Esophagus mucosa (tissue), 1 donor: ENCODE data around the gene COMP. TPM values are rescaled to one million over a fixed set of nuclear protein-coding genes. Genes with fewer than 3 reads are reported as not detected.

Source experiments
- ATAC-seq: fragments of 200-7000 bp; cut with Tn5 transposase; one replicate; pipeline ENCODE4 v1.9.1; 2020
- total RNA-seq: library from RNA; stranded (reverse); gene quantifications from one replicate; pipeline ENCODE4 v1.2.4, GENCODE V29; 2023
- donor health status: DM: yes; HTN: yes; CAD: no.

COMP gene
- total RNA-seq, 1 donor from 2014 or later: 0.16 TPM

DNA sequence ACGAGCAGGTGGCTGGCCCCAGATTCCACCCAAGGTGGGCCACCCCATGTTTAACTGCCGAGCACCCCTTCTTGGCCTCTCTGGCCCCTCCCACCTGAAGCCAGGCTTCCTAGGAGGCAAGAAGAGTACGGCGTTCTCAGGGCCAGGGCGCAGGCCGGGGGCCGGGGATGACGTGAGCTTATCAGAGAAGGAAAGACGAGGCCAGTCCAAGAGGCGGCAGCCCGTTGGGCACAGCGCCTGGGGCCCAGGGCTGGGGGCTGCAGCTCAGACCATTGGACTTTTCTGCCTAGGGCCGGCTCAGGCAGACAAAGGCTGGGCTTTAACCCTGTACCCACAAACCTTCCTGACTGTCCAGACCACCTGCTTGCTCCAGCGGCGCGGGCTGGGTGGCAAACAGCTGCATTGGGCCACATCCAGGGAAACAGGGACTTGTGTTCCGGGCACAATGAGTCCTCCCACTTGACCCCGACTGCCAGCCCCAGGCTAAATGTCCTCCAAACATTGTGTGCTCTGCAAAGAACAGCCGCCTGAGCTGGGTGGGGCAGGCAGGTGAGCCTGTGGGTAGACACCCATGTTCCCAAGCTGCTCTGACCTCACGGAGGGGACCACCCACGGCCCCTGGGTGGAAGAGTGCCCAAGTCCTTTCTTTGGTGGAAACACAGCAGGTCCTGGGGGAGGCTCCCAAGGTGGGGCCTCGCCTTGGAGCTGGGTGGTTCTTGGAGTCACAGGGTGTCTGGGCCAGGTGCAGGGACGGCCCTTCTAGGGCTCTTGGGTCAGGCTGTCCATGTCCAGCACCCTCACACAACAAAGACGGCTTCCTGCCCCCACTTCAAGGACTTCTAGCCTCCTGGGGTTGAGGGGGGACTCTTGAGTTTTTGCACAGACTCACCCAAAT lies 21.9 kb downstream of the COMP start:
- no peak for ATAC-seq

DNA sequence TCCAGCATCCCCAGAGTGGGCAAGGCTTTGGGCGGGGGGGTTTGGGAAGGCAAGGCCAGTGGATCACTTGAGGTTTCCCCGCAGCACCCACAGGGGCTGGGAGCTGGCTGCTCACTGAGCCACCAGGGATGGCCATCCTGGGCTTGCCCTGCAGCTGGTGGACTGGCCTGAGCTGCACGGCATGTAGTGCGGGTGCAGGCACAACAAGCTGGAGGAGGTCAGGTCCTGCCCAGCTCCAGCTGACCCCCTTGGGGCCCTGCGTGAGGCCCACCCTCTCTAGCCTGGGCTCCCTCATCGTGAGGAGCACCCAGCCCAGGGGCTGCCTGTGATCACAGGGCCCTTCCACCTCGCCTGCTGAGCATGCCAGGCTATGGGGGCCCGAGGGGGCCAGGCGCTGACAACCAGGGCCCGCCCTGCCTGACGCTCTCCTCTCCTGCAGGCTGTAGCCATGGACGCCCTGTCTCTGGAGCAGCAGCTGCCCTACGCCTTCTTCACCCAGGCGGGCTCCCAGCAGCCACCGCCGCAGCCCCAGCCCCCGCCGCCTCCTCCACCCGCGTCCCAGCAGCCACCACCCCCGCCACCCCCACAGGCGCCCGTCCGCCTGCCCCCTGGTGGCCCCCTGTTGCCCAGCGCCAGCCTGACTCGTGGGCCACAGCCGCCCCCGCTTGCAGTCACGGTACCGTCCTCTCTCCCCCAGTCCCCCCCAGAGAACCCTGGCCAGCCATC lies 22.9 kb downstream of the COMP start:
- ATAC-seq: no peak

DNA sequence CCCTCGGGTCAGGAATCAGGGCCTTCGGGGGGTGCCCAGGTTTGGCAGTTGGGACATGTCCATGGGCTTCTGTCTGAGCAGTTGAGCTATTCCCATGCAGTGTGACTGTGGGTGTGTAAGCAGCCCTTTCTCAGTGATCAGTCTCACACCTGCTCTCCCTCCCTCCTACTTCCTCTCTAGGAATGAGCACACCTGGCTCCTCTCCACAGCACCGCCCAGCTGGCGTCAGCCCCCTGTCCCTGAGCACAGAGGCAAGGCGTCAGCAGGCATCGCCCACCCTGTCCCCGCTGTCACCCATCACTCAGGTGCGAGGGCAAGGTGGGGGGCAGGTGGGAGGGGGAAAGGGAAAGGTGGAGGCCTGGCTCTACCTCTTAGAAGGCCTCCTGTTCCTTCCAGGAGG lies 25.9 kb downstream of the COMP start:
- ATAC-seq: peak; percentile 10

DNA sequence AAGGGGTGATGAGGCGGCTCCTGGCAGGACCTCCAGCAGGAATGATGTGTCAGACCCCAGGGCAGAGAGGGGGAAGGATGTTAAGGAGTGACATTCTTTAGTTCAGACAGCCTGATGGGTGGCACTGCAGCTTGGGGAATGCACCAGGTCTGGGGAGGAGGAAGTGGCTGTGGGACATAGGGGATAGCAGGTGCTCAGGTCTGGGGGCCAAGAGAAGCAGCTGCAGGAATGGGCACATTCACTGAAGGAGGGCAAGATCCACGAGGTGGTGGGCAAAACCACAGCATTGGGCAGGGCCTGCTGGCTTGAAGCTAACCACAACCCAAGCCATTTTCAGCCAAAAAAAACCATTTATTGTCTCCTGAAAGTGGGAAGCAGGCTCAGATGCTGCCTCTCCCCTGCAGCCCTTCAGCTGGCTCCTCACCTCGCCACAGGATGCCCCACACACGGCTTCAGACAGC lies 26.5 kb downstream of the COMP start:
- ATAC-seq: no peak

DNA sequence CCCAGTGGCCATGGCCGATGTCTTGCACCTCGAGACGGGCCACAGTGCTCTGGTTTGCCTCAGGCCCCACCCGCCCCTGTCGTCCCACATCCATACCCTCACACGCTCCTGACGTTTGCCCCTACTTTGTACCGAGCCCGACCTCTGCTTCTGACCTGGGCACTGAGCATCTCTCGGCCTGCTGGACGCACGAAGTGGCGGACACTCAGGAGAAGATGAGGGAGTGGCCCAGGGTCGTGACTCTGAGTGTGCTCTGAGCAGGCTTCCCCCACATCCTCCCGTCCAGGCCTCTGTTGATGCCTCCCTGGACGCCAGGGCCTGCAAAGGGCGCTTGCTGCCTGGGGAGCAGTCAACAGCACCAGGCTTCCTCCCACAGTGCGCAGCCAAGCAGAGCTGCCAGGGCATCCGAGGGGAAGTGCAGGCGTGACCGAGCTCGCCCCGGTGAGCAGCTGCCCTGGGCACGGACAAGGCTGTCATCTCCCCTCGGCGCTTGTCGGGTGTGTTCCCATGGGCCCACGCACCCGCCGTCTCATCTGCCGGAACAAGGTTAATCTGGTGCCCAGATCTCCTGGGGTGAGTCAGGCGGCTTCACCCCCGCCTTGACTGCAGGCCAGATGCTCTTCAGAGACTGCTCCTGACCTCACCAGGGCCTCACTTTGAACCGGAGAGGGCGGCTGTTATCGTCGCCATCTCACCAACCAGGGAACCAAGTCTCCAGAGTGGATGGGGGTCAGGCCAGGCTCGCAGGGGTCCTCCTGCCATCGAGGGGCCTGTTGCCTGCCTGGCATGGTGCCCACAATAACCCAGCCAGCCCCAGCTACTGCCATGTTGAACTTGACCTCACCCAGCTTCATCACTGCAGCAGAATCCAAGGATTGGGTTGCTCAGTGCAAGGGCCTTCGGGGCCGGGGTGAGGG lies 27.2 kb downstream of the COMP start:
- ATAC-seq: peak; percentile 81

DNA sequence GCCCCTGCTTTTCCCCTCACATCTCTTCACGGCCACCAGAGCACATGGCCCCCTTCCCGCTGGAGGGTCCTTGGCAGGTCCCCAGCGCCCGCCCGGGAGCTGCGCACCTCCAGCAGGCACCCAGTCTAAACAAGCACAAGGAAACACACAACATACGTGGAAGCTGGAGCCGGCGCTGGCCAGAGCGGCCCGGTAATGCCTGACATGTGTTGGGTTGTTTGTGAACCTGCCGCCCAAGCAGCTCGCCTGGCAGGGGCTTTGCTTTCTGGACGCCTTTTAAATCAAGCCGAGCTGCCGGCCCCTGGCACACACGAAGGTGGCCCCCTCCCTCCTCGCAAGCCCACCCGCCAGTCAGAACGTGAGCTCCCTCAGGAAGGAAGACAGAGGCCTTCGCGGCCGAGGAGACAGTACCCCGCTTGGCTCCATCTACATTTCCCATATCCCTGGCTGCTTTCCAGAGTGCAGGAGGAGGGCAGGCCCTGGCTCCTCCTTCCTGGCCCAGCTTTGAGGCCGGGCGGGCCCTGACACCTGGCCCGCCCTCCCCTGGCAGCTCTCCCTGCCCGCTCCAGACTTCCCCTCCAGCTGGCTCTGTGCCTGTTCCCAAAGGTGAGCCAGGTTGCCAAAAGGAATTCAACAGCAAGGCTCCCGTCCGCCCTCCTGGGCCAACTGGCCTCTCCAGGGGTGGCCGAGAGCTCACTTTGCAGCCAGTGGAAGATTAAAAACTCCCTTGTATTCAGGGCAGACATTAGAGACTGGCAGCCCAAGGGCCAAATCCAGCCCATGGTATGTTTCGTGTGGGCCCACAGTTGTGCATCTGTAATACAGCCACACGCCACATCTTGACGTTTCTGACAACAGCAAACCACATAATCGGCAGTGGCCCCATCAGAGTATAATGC lies 28.7 kb downstream of the COMP start:
- peak; percentile 74 for ATAC-seq

DNA sequence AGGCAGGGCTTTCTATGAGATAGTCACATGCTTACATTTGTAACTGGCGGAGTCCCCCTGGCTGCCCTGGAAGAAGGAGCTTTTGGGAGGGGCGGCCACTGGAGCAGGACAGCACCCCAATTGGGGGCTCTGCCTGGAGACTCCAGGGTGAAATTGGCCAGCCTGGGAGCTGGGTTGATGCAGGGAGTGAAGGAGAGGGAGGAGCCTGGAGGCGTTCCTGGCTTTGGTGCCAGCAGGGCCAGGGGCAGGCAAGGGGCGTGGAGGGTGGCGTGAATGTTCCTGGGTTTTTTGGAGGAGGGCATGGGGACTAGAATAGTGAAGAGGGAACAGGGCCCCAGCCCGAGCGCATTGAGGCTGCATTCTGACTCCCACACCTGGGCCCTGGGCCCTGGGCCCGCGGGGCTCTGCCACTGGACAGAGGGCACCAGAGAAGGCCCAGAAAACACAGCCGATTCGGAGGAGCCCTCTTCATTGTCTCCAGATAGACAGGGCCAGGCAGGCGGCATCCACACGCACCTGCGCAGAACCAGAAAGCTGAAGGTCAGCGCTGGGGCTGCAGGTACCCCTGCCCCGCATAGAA lies 29.5 kb downstream of the COMP start:
- no peak for ATAC-seq

DNA sequence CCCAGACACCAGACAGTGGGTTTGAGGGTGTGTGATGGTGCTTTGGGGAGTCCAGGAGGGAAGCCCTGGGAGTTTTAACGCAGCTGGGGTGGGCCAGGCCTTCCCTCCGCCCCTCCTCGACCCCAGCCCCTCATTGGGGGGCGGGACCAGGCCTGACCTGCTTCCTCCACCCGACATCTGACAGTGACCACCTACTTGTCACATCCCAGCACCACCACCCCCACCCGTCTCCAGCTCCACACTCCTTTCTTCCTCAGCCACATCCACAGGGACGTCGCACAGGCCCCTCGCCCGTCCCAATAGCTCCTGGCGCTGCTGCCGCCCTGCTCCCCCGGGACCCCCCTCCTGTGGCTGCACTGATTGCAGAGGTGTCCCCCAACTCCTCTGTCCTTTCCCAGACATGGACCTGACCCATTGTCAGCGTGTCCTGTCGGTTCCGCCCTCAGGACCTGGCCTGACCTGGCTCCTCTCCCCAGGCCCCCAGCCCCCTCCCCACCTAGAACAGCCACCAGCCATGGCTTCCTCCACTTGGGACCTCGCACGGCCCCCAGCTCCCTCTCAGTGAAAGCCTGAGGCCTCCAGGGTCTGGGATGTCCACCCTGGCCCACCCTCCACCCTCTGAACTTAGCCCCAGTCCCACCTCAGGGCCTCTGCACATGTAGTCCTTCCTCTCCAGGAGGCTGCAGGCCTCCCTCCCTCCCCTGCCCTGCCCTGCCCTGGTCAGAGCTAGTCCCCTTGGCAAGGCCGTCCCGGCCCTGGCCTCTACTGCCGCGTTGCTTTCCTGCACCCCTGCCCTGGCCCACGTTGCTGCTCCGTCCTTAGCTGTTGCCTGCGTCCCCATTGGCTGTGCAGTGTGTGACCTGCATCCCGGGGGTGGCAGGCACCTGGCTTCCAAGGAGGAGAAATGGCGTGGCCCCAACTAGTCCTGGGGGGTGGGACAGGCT lies 30.4 kb downstream of the COMP start:
- no peak for ATAC-seq

DNA sequence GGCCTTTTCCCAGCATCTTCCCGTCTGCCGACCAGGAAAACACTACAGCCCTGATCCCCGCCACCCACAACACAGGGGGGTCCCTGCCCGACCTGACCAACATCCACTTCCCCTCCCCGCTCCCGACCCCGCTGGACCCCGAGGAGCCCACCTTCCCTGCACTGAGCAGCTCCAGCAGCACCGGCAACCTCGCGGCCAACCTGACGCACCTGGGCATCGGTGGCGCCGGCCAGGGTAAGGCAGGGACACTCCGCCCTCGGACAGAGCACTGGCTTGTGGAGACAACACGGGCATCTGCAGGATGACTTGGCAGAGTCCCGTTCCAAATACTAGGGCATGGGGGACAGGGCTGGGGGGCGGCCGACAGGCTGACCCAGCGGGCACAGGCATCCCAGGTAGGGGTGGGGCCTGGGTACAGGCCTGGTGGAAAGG lies 31.1 kb downstream of the COMP start:
- ATAC-seq: no peak

DNA sequence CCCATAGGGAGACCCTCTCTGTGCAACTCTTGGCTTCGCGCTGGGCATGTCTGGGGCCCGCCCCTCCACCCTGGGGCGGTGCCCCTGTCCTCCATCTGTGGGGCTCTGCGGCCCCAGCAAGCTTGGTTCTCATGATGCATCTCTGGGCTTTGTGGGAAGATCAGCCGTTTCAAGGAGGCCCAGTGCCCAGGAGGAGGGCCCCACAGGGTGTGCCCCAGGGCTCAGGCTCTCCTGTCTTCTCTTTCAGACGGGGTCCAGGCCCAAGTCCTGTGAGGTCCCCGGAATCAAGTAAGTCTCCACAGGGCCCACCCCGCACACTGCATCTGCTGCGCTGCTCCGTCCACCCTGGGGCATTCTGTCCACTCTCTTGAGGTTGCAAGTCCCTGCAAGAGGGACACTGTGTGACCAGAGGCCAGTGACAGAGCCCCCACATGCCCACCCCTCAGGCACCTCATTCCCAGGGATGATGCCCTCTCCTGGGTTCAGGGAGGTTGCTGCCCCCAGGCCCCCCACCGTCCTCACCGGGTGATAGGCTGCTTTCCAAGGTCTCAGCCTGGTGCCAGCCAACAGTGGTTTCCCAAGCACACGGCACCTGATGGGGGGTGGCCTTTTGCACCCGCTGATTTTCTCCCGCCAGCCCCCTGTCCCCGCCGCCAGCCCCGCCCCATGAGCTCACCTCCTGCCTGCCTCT lies 31.7 kb downstream of the COMP start:
- ATAC-seq: no peak

DNA sequence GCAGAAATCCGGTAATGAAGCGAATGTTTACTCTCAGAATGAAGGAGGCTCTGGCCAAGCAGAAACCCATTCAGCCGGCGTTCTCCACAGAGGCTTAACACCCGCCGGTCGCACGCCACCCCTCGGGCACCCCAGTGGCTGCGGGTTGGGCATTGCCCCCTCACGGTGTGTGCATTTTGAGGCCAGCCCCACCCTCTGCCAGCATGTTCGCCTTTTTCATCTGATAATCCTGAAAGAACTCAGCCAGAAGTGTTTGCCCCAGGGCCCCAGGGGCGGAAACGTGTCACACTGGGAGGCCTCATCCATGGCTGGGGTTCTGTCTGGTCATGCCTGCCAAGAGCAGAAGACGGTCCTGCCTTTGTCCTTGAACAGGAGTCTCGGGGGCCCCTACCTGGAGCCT lies 34.2 kb downstream of the COMP start:
- peak; percentile 69 for ATAC-seq

DNA sequence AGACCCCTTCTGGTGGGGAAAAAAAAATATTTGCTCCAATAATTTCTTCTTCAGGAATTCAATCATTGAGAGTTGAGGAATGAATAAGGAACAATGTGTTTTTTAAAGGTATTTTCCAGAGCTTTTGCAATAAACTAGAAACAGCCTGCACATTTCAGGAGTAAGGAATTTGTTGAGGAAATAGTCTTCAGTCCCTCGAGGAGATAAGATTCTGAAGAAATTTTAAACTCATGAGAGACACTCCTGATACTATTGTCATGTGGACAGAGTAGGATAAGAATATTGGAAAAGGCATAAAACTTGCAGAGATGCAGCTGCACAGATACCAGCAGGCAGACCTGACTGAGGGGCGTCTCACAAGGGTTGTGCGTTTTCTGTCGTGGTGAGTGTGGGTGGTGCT lies 36.6 kb downstream of the COMP start:
- ATAC-seq: no peak

DNA sequence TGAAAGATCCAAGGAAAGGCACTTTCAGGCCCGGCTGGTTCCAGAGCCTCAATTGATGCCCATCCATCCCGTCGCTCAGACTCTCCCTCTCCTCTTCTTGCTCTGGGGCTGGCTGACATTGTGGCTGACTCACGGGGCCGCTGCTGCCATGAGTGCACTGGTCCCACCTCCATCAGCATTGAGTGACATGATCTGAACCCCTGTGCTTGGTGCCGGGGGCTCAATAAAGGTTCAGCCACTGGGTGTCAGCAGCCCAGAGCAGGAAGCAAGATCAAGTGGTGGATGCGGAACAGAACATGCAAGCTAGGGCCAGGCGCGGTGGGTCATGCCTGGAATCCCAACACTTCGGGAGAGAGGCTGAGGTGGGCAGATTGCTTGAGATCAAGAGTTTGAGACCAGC lies 39.5 kb downstream of the COMP start:
- ATAC-seq: no peak

DNA sequence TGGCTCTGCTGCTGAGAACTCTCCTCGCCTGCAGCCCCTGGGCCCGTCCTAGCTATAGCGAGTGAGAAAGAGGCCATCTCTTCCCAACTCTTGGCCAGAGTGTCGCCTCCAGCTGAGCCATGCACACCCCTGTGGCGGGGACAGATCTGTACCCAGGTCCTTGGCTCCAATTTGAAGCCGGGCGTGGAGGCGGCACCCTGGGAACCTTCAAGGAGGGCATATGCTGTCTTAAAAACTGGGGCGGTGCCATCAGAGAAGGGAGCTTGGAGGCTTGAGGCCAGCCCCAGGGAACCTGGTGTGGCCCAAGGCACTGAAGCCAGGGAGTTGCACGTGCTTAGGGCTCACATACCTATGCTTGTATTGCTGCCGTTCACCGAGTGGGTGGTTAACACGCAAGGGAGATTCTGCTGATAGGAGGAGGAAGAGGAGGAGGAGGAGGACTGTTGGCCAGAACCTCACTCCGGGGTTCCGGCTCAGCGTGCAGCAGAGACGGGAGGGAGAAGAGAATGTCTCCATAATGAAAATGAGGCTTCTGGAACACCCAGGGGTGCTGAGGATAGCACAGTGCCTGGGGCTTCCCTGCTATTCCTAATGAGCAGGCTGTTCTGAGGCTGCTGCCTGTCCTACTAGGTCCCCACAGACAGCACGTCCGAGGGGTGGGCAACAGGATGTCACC lies 40.7 kb downstream of the COMP start:
- ATAC-seq: no peak

DNA sequence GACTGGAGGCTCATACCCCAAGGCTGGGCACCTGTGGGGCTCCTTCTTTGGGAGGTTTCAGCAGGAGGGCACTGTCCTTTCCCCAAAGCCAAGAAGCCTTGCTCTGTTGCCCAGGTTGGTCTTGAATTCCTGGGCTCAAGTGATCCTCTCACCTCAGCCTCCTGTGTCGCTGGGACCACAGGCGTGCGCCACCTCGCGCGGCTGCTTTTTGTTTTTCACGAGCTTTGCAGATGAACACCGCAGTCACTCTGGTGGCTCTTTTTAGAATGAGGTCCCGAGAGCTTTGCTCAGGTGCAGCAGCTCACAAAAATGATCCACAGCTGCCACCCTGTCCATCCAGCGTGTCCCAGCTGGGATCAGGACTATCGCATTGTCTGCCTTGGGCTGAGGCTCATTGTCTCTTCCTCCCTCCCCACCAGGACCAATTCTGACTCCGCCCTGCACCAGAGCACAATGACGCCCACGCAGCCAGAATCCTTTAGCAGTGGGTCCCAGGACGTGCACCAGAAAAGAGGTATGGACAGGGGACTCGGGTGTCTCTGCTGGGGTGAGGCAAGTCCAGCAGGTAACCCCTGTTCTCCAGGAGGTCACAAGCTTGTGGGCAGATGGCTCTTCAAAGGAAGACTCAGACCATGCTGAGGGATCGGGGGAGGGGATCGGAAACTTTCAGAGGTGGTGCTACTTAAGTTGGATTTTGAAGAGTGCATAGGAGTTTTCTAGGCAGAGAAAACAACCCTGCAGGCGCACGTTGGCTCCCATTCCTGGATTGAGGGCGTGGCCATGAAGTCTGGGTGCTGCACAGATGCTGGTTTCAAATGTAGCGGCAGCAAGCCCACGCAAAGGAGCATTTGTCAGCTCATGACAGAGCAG lies 41.5 kb downstream of the COMP start:
- ATAC-seq: no peak

DNA sequence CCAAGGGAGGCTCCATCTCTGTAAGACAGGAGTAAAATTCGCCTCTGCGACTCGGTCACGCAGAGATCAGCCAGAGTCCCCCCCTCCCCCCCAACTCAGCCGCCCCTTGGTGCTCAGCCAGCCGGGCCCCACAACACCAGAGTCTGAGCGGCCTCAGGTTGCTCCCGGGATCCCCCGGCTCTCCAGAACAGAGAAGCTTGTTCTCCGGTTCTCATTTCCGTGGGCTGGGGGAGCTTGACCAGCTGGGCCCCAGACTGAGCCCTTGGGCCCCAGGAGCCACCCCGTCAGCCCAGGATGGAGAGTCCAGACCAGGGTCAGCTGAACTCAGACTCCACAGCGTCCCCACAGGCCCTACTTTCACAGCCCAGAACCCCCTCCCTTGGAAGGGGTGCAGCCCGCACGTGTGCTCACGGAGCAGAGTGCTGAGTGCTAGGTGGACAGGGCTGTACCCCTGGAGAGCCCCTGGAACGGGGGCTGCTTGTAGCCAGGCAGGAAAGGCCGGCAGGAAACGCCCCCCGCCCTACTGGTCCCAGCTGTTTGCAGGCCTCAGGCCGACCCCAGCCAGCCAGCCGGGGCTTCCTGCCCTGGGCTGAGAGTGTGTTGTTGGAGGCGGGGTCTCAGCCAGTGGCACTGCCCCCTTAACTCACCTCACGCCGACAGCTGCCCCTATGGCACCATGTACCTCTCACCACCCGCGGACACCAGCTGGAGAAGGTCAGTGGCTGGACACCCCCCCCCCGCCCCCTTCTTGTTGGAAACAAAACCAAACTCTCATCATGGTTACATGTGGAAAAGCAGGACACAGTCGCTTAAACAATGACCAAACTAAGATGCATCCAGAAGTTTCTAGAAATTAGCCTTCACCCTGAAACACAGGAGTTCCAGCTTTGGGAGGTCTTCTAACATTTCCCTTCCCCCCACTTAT lies 44.4 kb downstream of the COMP start:
- ATAC-seq: no peak

DNA sequence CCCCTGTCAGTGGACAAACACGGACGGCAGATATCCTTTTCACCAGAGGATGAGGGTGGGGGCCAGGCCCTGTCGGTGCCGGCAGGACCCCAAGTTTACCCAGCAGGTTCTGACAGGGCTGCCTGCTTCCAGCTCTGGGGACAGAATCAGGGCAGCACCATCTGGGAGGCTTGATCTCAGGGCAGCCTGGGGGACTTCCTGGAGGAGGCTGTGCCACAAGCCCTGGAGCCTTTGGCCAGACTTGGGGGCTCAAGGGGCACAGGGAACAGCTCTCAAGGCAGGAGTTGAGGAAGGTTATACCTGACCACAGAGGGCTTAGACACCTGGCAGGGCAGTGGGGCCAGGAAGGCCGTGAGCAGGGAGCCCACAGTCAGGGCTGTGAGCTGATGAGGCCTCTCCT lies 45.2 kb downstream of the COMP start:
- ATAC-seq: no peak
